ENCODE measurements around the gene VGLL1. TPM values are rescaled to one million over a fixed set of nuclear protein-coding genes. Genes with fewer than 3 reads are reported as not detected.

VGLL1 gene
- total RNA-seq, 1 donor from 2014 or later: not detected

DNA sequence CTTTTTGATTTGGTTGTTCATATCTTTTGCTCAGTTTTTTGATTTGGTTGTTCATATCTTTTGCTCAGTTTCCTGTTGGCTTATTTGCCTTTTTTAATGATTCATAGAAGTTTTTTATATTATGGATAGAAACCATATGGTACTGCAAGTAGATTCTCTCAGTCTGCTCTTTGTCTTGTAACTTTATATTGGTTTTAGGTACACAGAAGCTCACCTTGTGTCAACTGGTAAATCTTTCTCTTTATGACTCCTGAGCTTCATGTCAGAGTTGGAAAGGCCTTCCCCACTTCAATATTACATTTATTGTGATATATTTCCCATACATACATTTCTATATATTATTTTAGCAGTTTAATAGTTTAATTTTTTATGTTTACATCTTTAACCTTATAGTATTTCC, 8.2 kb upstream of the VGLL1 start:
- TF ChIP-seq CTCF (IDR thresholded peaks at IDR 0.05): no peak

GRCh38 chrX:136525738-136526606, 6.0 kb upstream of the VGLL1 start:
- Mint-ChIP-seq H3K4me1 (ENCODE audit: low read depth) (peaks cover 8% of the 10 kb centered on the region), H3K27me3 (ENCODE audit: low read depth) (no peaks in the 10 kb centered on the region), H3K4me3 (ENCODE audit: unreplicated experiment) (no peak overlapping the region), H3K36me3 (ENCODE audit: low read depth) (no peaks in the 10 kb centered on the region), H3K27ac (ENCODE audit: unreplicated experiment) (peak overlapping the region; percentile 2), H3K9me3 (ENCODE audit: low read depth) (peaks cover 12% of the 10 kb centered on the region)
- no peak for DNase-seq (ENCODE audit: low spot score)
- TF ChIP-seq CTCF (IDR thresholded peaks at IDR 0.05): no peak

More for the DNA sequence above, 8.2 kb upstream of the VGLL1 start:
- no peak for DNase-seq (ENCODE audit: low spot score)
- Mint-ChIP-seq H3K4me1 (ENCODE audit: low read depth) (peaks cover 8% of the 10 kb centered on the region), H3K27ac (ENCODE audit: unreplicated experiment) (no peak overlapping the region), H3K27me3 (ENCODE audit: low read depth) (no peaks in the 10 kb centered on the region), H3K9me3 (ENCODE audit: low read depth) (peaks cover 9% of the 10 kb centered on the region), H3K4me3 (ENCODE audit: unreplicated experiment) (no peak overlapping the region), H3K36me3 (ENCODE audit: low read depth) (no peaks in the 10 kb centered on the region)

DNA sequence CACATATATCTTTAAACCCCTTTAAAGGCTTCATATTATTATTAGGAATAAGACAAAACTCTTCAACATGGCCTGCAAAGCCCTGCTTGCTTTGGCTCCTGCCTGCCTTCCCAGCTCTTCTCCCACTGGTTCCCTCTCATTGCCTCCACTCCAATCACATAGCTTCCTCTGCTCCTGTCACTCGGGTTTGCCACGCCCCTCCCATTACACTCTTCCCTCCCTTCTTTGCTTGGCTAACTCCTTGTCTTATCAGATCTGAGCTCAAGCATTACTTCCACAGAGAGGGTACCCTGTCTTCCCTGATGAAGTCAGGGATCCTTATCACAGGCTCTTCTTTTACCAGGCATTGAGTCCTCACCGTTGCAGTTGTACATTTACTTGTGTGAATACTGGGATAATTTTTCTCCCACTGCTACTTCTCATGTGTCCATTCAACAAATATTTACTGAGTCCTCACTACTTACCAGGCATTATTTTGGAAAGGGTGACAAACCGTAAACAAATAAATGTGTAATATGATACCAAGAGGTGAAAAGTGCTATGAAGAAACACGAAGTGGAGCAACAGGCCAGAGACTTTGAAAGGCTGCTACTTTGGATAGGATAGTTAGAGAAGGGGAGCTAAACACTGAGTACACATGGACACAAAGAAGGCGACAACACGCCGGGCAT, 3.2 kb upstream of the VGLL1 start:
- no peaks in the 10 kb centered on the region for H3K36me3 Mint-ChIP-seq (ENCODE audit: low read depth)
- H3K9me3 Mint-ChIP-seq (ENCODE audit: low read depth): peaks cover 12% of the 10 kb centered on the region
- H3K4me1 Mint-ChIP-seq (ENCODE audit: low read depth): peaks cover 8% of the 10 kb centered on the region
- no peak for DNase-seq (ENCODE audit: low spot score)
- H3K4me3 Mint-ChIP-seq (ENCODE audit: unreplicated experiment): no peak overlapping the region
- H3K27me3 Mint-ChIP-seq (ENCODE audit: low read depth): peaks cover 6% of the 10 kb centered on the region
- H3K27ac Mint-ChIP-seq (ENCODE audit: unreplicated experiment): no peak overlapping the region
- TF ChIP-seq CTCF (IDR thresholded peaks at IDR 0.05): no peak

GRCh38 chrX:136529795-136530194, 2.2 kb upstream of the VGLL1 start:
- peaks cover 6% of the 10 kb centered on the region for H3K27me3 Mint-ChIP-seq (ENCODE audit: low read depth)
- no peak overlapping the region for H3K4me3 Mint-ChIP-seq (ENCODE audit: unreplicated experiment)
- H3K4me1 Mint-ChIP-seq (ENCODE audit: low read depth): peaks cover 8% of the 10 kb centered on the region
- no peak for TF ChIP-seq CTCF (IDR thresholded peaks at IDR 0.05)
- no peak for DNase-seq (ENCODE audit: low spot score)
- H3K36me3 Mint-ChIP-seq (ENCODE audit: low read depth): no peaks in the 10 kb centered on the region
- no peak overlapping the region for H3K27ac Mint-ChIP-seq (ENCODE audit: unreplicated experiment)
- peaks cover 8% of the 10 kb centered on the region for H3K9me3 Mint-ChIP-seq (ENCODE audit: low read depth)

DNA sequence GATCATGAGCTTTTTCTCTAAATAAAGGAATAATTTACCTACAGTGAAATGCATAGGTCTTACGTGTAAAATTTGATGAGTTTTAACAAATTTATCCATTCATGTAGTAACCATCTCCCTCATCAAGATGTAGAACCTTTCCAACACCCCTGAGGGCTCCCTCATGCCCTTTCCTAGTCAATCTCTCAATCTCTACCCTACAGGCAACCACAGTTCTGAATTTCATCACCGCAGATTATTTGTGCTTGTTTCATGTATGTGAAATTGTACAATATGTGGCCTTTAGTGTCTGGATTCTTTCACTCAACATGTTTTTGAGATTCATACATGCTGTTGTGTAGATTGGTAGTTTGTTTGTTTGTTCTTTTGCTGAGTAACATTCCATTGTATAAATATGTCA, 2.1 kb downstream of the VGLL1 start:
- H3K9me3 Mint-ChIP-seq (ENCODE audit: low read depth): peaks cover 3% of the 10 kb centered on the region
- H3K27me3 Mint-ChIP-seq (ENCODE audit: low read depth): peaks cover 8% of the 10 kb centered on the region
- no peaks in the 10 kb centered on the region for H3K4me1 Mint-ChIP-seq (ENCODE audit: low read depth)
- TF ChIP-seq CTCF (IDR thresholded peaks at IDR 0.05): no peak
- no peak overlapping the region for H3K4me3 Mint-ChIP-seq (ENCODE audit: unreplicated experiment)
- no peaks in the 10 kb centered on the region for H3K36me3 Mint-ChIP-seq (ENCODE audit: low read depth)
- DNase-seq (ENCODE audit: low spot score): no peak
- no peak overlapping the region for H3K27ac Mint-ChIP-seq (ENCODE audit: unreplicated experiment)
